RWPE2 (cell line): ENCODE results near the gene SPHKAP.

ENCODE experiments used
- ATAC-seq: fragments of 200-7000 bp; cut with Tn5 transposase; 3 replicates; pipeline ENCODE4 v1.9.1; 2021; ENCODE audit warnings: low read depth
- DNase-seq: peaks from one replicate; pipeline ENCODE4 v3.0.0-alpha.2; 2020; ENCODE audit warnings: low spot score
- H3K27ac ChIP-seq: fragments of 450-650 bp; 2 replicates; pipeline ENCODE4 v1.5.1; 2017; ENCODE audit warnings: mild to moderate bottlenecking; ENCODE audit not compliant: poor library complexity, severe bottlenecking
- H3K27me3 ChIP-seq: fragments of 250-450 bp; sonication (Bioruptor Pico); 2 replicates; pipeline ENCODE4 v1.5.1; 2021; ENCODE audit warnings: mild to moderate bottlenecking, moderate library complexity; ENCODE audit not compliant: insufficient read depth, poor library complexity, severe bottlenecking
- H3K36me3 ChIP-seq: fragments of 250-450 bp; sonication (Bioruptor Pico); 2 replicates; pipeline ENCODE4 v1.5.1; 2020; ENCODE audit warnings: low read depth, mild to moderate bottlenecking, moderate library complexity
- H3K4me1 ChIP-seq: fragments of 250-450 bp; sonication (Bioruptor Pico); 2 replicates; pipeline ENCODE4 v1.5.1; 2021; ENCODE audit warnings: mild to moderate bottlenecking, moderate library complexity; ENCODE audit not compliant: insufficient read depth, poor library complexity, severe bottlenecking
- H3K4me3 ChIP-seq: fragments of 250-450 bp; sonication (Bioruptor Pico); 2 replicates; pipeline ENCODE4 v1.5.1; 2021; ENCODE audit warnings: mild to moderate bottlenecking, moderate library complexity; ENCODE audit not compliant: severe bottlenecking
- H3K9me3 ChIP-seq: fragments of 250-450 bp; sonication (Bioruptor Pico); 2 replicates; pipeline ENCODE4 v1.5.1; 2021; ENCODE audit warnings: mild to moderate bottlenecking, moderate library complexity; ENCODE audit not compliant: severe bottlenecking
- CTCF ChIP-seq: fragments of 450-650 bp; IDR thresholded peaks from one replicate; pipeline ENCODE4 v1.5.1; 2017; ENCODE audit warnings: mild to moderate bottlenecking, moderate library complexity; ENCODE audit not compliant: poor library complexity, severe bottlenecking

The SPHKAP gene

DNA sequence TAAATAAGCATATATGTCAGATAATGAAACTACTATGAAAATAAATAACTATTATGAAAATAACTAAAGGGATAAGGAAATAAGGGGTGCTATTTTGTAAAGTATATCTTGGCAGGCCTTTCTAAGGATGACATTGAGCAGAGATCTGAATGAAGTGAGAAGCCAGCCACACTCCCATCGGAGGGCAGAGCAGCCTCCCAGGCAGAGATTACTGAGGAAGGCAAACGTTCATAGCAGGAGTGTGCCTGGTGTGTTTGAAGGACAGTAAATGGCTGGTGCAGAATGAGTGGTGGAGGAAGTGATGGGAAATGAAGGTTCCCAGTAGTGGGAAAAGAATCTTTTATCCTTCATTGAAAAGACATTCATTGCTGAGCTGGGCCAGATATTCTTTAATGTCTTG is 62.5 kb downstream of the SPHKAP start:
- DNase-seq (no peak), ATAC-seq (no peak)
- Histone ChIP-seq H3K9me3 (no peaks in the 10 kb centered on the region), H3K36me3 (no peaks in the 10 kb centered on the region), H3K4me3 (no peak overlapping the region), H3K27ac (no peak overlapping the region), H3K4me1 (no peaks in the 10 kb centered on the region), H3K27me3 (peaks cover 13% of the 10 kb centered on the region)
- no peak for TF ChIP-seq CTCF

GRCh38 chr2:228107846-228108245 is 73.6 kb downstream of the SPHKAP start:
- Histone ChIP-seq H3K4me3 (no peak overlapping the region), H3K4me1 (no peaks in the 10 kb centered on the region), H3K9me3 (no peaks in the 10 kb centered on the region), H3K36me3 (no peaks in the 10 kb centered on the region), H3K27me3 (peaks cover 40% of the 10 kb centered on the region), H3K27ac (no peak overlapping the region)
- ATAC-seq, result no peak
- no peak for TF ChIP-seq CTCF
- no peak for DNase-seq

- no peak overlapping the region for H3K4me3 ChIP-seq
- DNase-seq, result no peak
- H3K27ac ChIP-seq, result no peak overlapping the region
- TF ChIP-seq CTCF, result no peak
- no peaks in the 10 kb centered on the region for H3K9me3 ChIP-seq
- peaks cover 34% of the 10 kb centered on the region for H3K27me3 ChIP-seq
- H3K36me3 ChIP-seq, result no peaks in the 10 kb centered on the region
- no peaks in the 10 kb centered on the region for H3K4me1 ChIP-seq
- no peak for ATAC-seq
These were observed 75.8 kb downstream of the SPHKAP start for GRCh38 chr2:228105526-228106250.

- no peak for TF ChIP-seq CTCF
- H3K4me3 ChIP-seq, result no peak overlapping the region
- no peaks in the 10 kb centered on the region for H3K9me3 ChIP-seq
- ATAC-seq (no peak), DNase-seq (no peak)
- no peak overlapping the region for H3K27ac ChIP-seq
- no peaks in the 10 kb centered on the region for H3K36me3 ChIP-seq
- no peaks in the 10 kb centered on the region for H3K4me1 ChIP-seq
- peaks cover 30% of the 10 kb centered on the region for H3K27me3 ChIP-seq
These were observed 77.3 kb downstream of the SPHKAP start for GRCh38 chr2:228104215-228104614.

GRCh38 chr2:228103379-228103778 is 78.1 kb downstream of the SPHKAP start:
- TF ChIP-seq CTCF, result no peak
- ATAC-seq (no peak), DNase-seq (no peak)
- Histone ChIP-seq H3K4me1 (no peaks in the 10 kb centered on the region), H3K36me3 (no peaks in the 10 kb centered on the region), H3K27ac (no peak overlapping the region), H3K4me3 (no peak overlapping the region), H3K9me3 (no peaks in the 10 kb centered on the region), H3K27me3 (peaks cover 23% of the 10 kb centered on the region)
